ENCODE data around the gene CNGB1. TPM values are rescaled to one million over a fixed set of nuclear protein-coding genes. Genes with fewer than 3 reads are reported as not detected.
"Not testable (repeated sequence)": the region's sequence is repeated elsewhere in the genome, so short reads cannot be mapped to it uniquely, and the experiment has no call there.

The CNGB1 gene
- total RNA-seq, 2 experiments from 2014 or later, result not detected

GRCh38 chr16:57920215-57920879 is 50.6 kb downstream of the CNGB1 start:
- Mint-ChIP-seq H3K27me3 (no peaks in the 10 kb centered on the region), H3K27ac (no peak overlapping the region), H3K4me3 (no peak overlapping the region), H3K9me3 (no peaks in the 10 kb centered on the region), H3K36me3 (ENCODE audit: low read depth) (no peaks in the 10 kb centered on the region), H3K4me1 (ENCODE audit: low read depth) (no peaks in the 10 kb centered on the region)
- ChIA-PET POLR2A (interaction anchor here (0.6 kb wide), 1 partner anchor 65 kb away, joined by 4 read pairs; no protein-coding TSS in a partner anchor), CTCF (no interaction called here)
- Histone ChIP-seq H3K36me3 (ENCODE audit: insufficient read depth, low read length) (no peaks in the 10 kb centered on the region), H3K27ac (ENCODE audit: low read depth in 1 of 2, low read length in 2 of 2) (no peak overlapping the region), H3K4me1 (ENCODE audit: insufficient read depth, low read length) (no peaks in the 10 kb centered on the region), H3K4me3 (ENCODE audit: low read length) (no peak overlapping the region), H3K27me3 (ENCODE audit: control insufficient read depth in 1 of 2, insufficient read depth in 2 of 2, low read length in 2 of 2) (no peaks in the 10 kb centered on the region), H3K9me3 (ENCODE audit: control insufficient read depth in 1 of 2, insufficient read depth in 1 of 2, low read length in 2 of 2) (peaks cover 0 to 4% of the 10 kb centered on the region in 2 experiments)
- intact Hi-C loops (cut with DNase I, micrococcal nuclease), result no loop called here
- TF ChIP-seq, protein P1, sequence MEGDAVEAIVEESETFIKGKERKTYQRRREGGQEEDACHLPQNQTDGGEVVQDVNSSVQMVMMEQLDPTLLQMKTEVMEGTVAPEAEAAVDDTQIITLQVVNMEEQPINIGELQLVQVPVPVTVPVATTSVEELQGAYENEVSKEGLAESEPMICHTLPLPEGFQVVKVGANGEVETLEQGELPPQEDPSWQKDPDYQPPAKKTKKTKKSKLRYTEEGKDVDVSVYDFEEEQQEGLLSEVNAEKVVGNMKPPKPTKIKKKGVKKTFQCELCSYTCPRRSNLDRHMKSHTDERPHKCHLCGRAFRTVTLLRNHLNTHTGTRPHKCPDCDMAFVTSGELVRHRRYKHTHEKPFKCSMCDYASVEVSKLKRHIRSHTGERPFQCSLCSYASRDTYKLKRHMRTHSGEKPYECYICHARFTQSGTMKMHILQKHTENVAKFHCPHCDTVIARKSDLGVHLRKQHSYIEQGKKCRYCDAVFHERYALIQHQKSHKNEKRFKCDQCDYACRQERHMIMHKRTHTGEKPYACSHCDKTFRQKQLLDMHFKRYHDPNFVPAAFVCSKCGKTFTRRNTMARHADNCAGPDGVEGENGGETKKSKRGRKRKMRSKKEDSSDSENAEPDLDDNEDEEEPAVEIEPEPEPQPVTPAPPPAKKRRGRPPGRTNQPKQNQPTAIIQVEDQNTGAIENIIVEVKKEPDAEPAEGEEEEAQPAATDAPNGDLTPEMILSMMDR (IDR thresholded peaks at IDR 0.05), result no peak
- ATAC-seq (ENCODE audit: poor library complexity), result no peak
- DNase-seq, result no peak

- Histone ChIP-seq H3K27ac (ENCODE audit: low read depth in 1 of 2, low read length in 2 of 2) (no peak overlapping the region), H3K4me1 (ENCODE audit: insufficient read depth, low read length) (no peaks in the 10 kb centered on the region), H3K4me3 (ENCODE audit: low read length) (no peak overlapping the region), H3K36me3 (ENCODE audit: insufficient read depth, low read length) (no peaks in the 10 kb centered on the region), H3K9me3 (ENCODE audit: control insufficient read depth in 1 of 2, insufficient read depth in 1 of 2, low read length in 2 of 2) (peaks cover 0 to 4% of the 10 kb centered on the region in 2 experiments), H3K27me3 (ENCODE audit: control insufficient read depth in 1 of 2, insufficient read depth in 2 of 2, low read length in 2 of 2) (no peaks in the 10 kb centered on the region)
- H3K27me3 Mint-ChIP-seq, result no peaks in the 10 kb centered on the region
- no peaks in the 10 kb centered on the region for H3K9me3 Mint-ChIP-seq
- ChIA-PET CTCF (no interaction called here), POLR2A (no interaction called here)
- no peaks in the 10 kb centered on the region for H3K4me1 Mint-ChIP-seq (ENCODE audit: low read depth)
- no peak overlapping the region for H3K27ac Mint-ChIP-seq
- DNase-seq (no peak), ATAC-seq (ENCODE audit: poor library complexity) (no peak)
- TF ChIP-seq, protein P1 (IDR thresholded peaks at IDR 0.05), result no peak
- no peak overlapping the region for H3K4me3 Mint-ChIP-seq
- intact Hi-C loops (cut with DNase I, micrococcal nuclease), result no loop called here
- H3K36me3 Mint-ChIP-seq (ENCODE audit: low read depth), result no peaks in the 10 kb centered on the region
Measured at GRCh38 chr16:57918994-57919393, 51.9 kb downstream of the CNGB1 start.

- no peak overlapping the region for H3K4me3 Mint-ChIP-seq
Measured at GRCh38 chr16:57918444-57918843, 52.5 kb downstream of the CNGB1 start.

GRCh38 chr16:57917929-57918328 is 53.0 kb downstream of the CNGB1 start:
- H3K27ac ChIP-seq (ENCODE audit: low read depth in 1 of 2, low read length in 2 of 2); H3K4me3 ChIP-seq (ENCODE audit: low read length); H3K36me3 ChIP-seq (ENCODE audit: insufficient read depth, low read length); H3K9me3 Mint-ChIP-seq; H3K36me3 Mint-ChIP-seq (ENCODE audit: low read depth); POLR2A ChIA-PET; H3K4me1 ChIP-seq (ENCODE audit: insufficient read depth, low read length); H3K4me3 Mint-ChIP-seq; H3K9me3 ChIP-seq (ENCODE audit: control insufficient read depth in 1 of 2, insufficient read depth in 1 of 2, low read length in 2 of 2); CTCF ChIA-PET; H3K4me1 Mint-ChIP-seq (ENCODE audit: low read depth); ATAC-seq (ENCODE audit: poor library complexity); H3K27me3 ChIP-seq (ENCODE audit: control insufficient read depth in 1 of 2, insufficient read depth in 2 of 2, low read length in 2 of 2); H3K27me3 Mint-ChIP-seq; intact Hi-C loops (cut with DNase I, micrococcal nuclease); DNase-seq; H3K27ac Mint-ChIP-seq: not testable (repeated sequence)

More at GRCh38 chr16:57918444-57918843, 52.5 kb downstream of the CNGB1 start:
- intact Hi-C loops (cut with DNase I, micrococcal nuclease), result no loop called here
- no peaks in the 10 kb centered on the region for H3K27me3 Mint-ChIP-seq
- ChIA-PET CTCF (no interaction called here), POLR2A (no interaction called here)
- no peaks in the 10 kb centered on the region for H3K27me3 ChIP-seq (ENCODE audit: control insufficient read depth in 1 of 2, insufficient read depth in 2 of 2, low read length in 2 of 2)
- H3K27ac Mint-ChIP-seq, result no peak overlapping the region
- no peaks in the 10 kb centered on the region for H3K4me1 Mint-ChIP-seq (ENCODE audit: low read depth)
- H3K36me3 Mint-ChIP-seq (ENCODE audit: low read depth), result no peaks in the 10 kb centered on the region
- H3K36me3 ChIP-seq (ENCODE audit: insufficient read depth, low read length), result no peaks in the 10 kb centered on the region
- H3K9me3 ChIP-seq (ENCODE audit: control insufficient read depth in 1 of 2, insufficient read depth in 1 of 2, low read length in 2 of 2), result peaks cover 0 to 4% of the 10 kb centered on the region in 2 experiments
- no peak for DNase-seq
- no peak for ATAC-seq (ENCODE audit: poor library complexity)
- TF ChIP-seq, protein P1 (IDR thresholded peaks at IDR 0.05), result no peak
- H3K4me3 ChIP-seq (ENCODE audit: low read length), result no peak overlapping the region
- no peaks in the 10 kb centered on the region for H3K4me1 ChIP-seq (ENCODE audit: insufficient read depth, low read length)
- H3K27ac ChIP-seq (ENCODE audit: low read depth in 1 of 2, low read length in 2 of 2), result no peak overlapping the region
- H3K9me3 Mint-ChIP-seq, result no peaks in the 10 kb centered on the region

DNA sequence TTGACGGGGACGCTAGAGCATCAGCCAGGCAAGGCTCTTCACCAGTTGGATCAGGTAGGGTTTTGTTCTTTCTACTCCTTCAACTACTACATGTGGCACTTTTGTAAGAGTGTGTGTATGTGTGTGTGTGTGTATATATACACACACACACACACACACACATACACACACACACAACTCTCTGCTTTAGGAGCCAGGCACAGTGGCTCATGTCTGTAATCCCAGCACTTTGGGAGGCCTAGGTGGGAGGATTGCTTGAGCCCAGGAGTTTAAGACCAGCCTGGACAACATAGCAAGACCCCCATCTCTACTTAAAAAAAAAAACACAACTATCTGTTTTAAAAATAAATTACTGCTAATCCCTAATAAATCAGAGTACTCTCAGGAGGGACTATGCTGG is 53.4 kb downstream of the CNGB1 start:
- ATAC-seq (ENCODE audit: poor library complexity); CTCF ChIA-PET: not testable (repeated sequence)

More for the DNA sequence above, 53.4 kb downstream of the CNGB1 start:
- H3K27me3 ChIP-seq (ENCODE audit: control insufficient read depth in 1 of 2, insufficient read depth in 2 of 2, low read length in 2 of 2); intact Hi-C loops (cut with DNase I, micrococcal nuclease); H3K27ac Mint-ChIP-seq; DNase-seq; H3K27me3 Mint-ChIP-seq; H3K9me3 Mint-ChIP-seq; H3K9me3 ChIP-seq (ENCODE audit: control insufficient read depth in 1 of 2, insufficient read depth in 1 of 2, low read length in 2 of 2); H3K4me1 ChIP-seq (ENCODE audit: insufficient read depth, low read length); H3K27ac ChIP-seq (ENCODE audit: low read depth in 1 of 2, low read length in 2 of 2); H3K4me3 ChIP-seq (ENCODE audit: low read length); H3K4me1 Mint-ChIP-seq (ENCODE audit: low read depth); H3K36me3 ChIP-seq (ENCODE audit: insufficient read depth, low read length); H3K36me3 Mint-ChIP-seq (ENCODE audit: low read depth); POLR2A ChIA-PET; H3K4me3 Mint-ChIP-seq: not testable (repeated sequence)
